H1 (cell line): ENCODE measurements around the gene MGLL. TPM values are rescaled to one million over a fixed set of nuclear protein-coding genes. Genes with fewer than 3 reads are reported as not detected.

Source experiments
- CTCF ChIA-PET: fragments of 300-600 bp; sonication (Branson Sonifier 250); formaldehyde crosslinking; loops from one replicate; lab custom pipeline; 2021; ENCODE audit not compliant: partially characterized antibody; lab: Charles Lee
- POLR2A ChIA-PET: fragments of 300-600 bp; sonication (Branson Sonifier 250); formaldehyde crosslinking; loops from one replicate; lab custom pipeline; 2021; ENCODE audit warnings: inconsistent platforms; ENCODE audit not compliant: partially characterized antibody; lab: Charles Lee
- DNase-seq, 2 experiments: peaks; one replicate each; pipeline versions ENCODE4 v3.0.0 to v3.0.0-alpha.2; 2010 to 2022; ENCODE audit warnings: low spot score in 2 of 2, low read depth in 1 of 2, mixed read lengths in 1 of 2
- FAIRE-seq: peaks from 2 replicates; lab custom pipeline; 2011; peaks lifted over from hg19 to GRCh38; lab: Jason Lieb, UNC
- H2AFZ ChIP-seq: 2 replicates; pipeline ENCODE4 v1.8.1; 2012; ENCODE audit warnings: low read length, inconsistent platforms
- H2AK5ac ChIP-seq: 2 replicates; pipeline ENCODE4 v1.6.1; 2013; ENCODE audit warnings: low read depth, low read length
- H2BK120ac ChIP-seq: replicated peaks from 2 replicates; pipeline ENCODE3; 2013; ENCODE audit warnings: low read depth, low read length, inconsistent platforms
- H2BK12ac ChIP-seq: 2 replicates; pipeline ENCODE4 v1.6.1; 2013; ENCODE audit warnings: low read depth, low read length
- H2BK15ac ChIP-seq: 2 replicates; pipeline ENCODE4 v1.6.1; 2013; ENCODE audit warnings: low read length
- H2BK20ac ChIP-seq: 2 replicates; pipeline ENCODE4 v1.6.1; 2013; ENCODE audit warnings: low read length
- H2BK5ac ChIP-seq: 2 replicates; pipeline ENCODE4 v1.6.1; 2013; ENCODE audit warnings: low read depth, low read length
- H3K14ac ChIP-seq: 2 replicates; pipeline ENCODE4 v1.6.1; 2013; ENCODE audit warnings: inconsistent platforms; ENCODE audit not compliant: insufficient read length
- H3K18ac ChIP-seq: 2 replicates; pipeline ENCODE4 v1.6.1; 2013; ENCODE audit warnings: low read length; ENCODE audit errors: extremely low read depth
- H3K23ac ChIP-seq: 2 replicates; pipeline ENCODE4 v1.6.1; 2013; ENCODE audit warnings: inconsistent platforms; ENCODE audit not compliant: insufficient read length
- H3K23me2 ChIP-seq: 2 replicates; pipeline ENCODE4 v1.6.1; 2013; ENCODE audit warnings: low read depth, low read length
- H3K27ac ChIP-seq: 2 replicates; pipeline ENCODE4 v1.6.1; 2011; ENCODE audit warnings: low read depth, low read length, inconsistent platforms
- H3K27me3 ChIP-seq, 4 experiments: replicated peaks in 1 of 4; 1 replicate in 1 of 4; 2 replicates in 3 of 4; pipeline versions ENCODE4 v1.6.1 to v1.8.1; 2011 to 2013; ENCODE audit warnings: low read length in 3 of 4, mild to moderate bottlenecking in 3 of 4, inconsistent platforms in 2 of 4, mixed read lengths in 2 of 4, moderate library complexity in 1 of 4; ENCODE audit not compliant: control insufficient read depth in 3 of 4, insufficient read depth in 3 of 4; ENCODE audit errors: extremely low read depth in 1 of 4
- H3K36me3 ChIP-seq, 4 experiments: 2 replicates each; pipeline versions ENCODE4 v1.6.1 to v1.8.1; 2011 to 2013; ENCODE audit warnings: mild to moderate bottlenecking in 4 of 4, low read length in 3 of 4, moderate library complexity in 2 of 4, control low read depth in 1 of 4, inconsistent platforms in 1 of 4; ENCODE audit not compliant: insufficient read depth in 4 of 4, control insufficient read depth in 2 of 4
- H3K4ac ChIP-seq: replicated peaks from 2 replicates; pipeline ENCODE3; 2013; ENCODE audit warnings: low read length, low read depth, mixed read lengths, inconsistent platforms; ENCODE audit not compliant: insufficient read length
- H3K4me1 ChIP-seq, 4 experiments: replicated peaks in 1 of 4; 1 replicate in 1 of 4; 2 replicates in 3 of 4; pipeline versions ENCODE4 v1.6.1 to v1.8.1; 2011 to 2013; ENCODE audit warnings: low read length in 3 of 4, inconsistent platforms in 2 of 4, mixed read lengths in 1 of 4; ENCODE audit not compliant: insufficient read depth in 4 of 4, control insufficient read depth in 3 of 4
- H3K4me2 ChIP-seq, 2 experiments: 2 replicates each; pipeline versions ENCODE4 v1.6.1 to v1.8.1; 2011 to 2013; ENCODE audit warnings: low read depth in 2 of 2, low read length in 2 of 2, control low read depth in 1 of 2, inconsistent platforms in 1 of 2, mild to moderate bottlenecking in 1 of 2; ENCODE audit not compliant: insufficient read depth in 1 of 2
- H3K4me3 ChIP-seq, 4 experiments: fragments of 200-600, 300-600 bp in 1 of 4; sonication (generic), shearing (Covaris generic), sonication (Bioruptor Twin) in 1 of 4; 2 replicates each; pipeline versions ENCODE4 v1.5.1 to v1.8.1; 2011 to 2016; ENCODE audit warnings: low read length in 4 of 4, low read depth in 3 of 4, control low read depth in 2 of 4, inconsistent platforms in 2 of 4, mild to moderate bottlenecking in 2 of 4, mixed read lengths in 1 of 4, moderate library complexity in 1 of 4; ENCODE audit not compliant: insufficient read depth in 2 of 4; ENCODE audit errors: extremely low read depth in 1 of 4
- H3K56ac ChIP-seq: replicated peaks from 2 replicates; pipeline ENCODE3; 2013; ENCODE audit warnings: low read depth, mild to moderate bottlenecking, mixed read lengths, low read length, inconsistent platforms; ENCODE audit not compliant: insufficient read length
- H3K79me1 ChIP-seq: 2 replicates; pipeline ENCODE4 v1.6.1; 2013; ENCODE audit warnings: low read depth, low read length, control low read depth
- H3K79me2 ChIP-seq, 2 experiments: 2 replicates each; pipeline versions ENCODE4 v1.6.1 to v1.8.1; 2012 to 2013; ENCODE audit warnings: low read length in 2 of 2, mild to moderate bottlenecking in 2 of 2, inconsistent platforms in 1 of 2; ENCODE audit not compliant: insufficient read depth in 2 of 2, control insufficient read depth in 1 of 2
- H3K9ac ChIP-seq, 4 experiments: replicated peaks in 1 of 4; 1 replicate in 1 of 4; 2 replicates in 3 of 4; pipeline versions ENCODE4 v1.6.1 to v1.8.1; 2011 to 2013; ENCODE audit warnings: low read depth in 3 of 4, low read length in 3 of 4, control low read depth in 2 of 4, mild to moderate bottlenecking in 2 of 4, moderate library complexity in 2 of 4, inconsistent platforms in 1 of 4; ENCODE audit errors: extremely low read depth in 1 of 4
- H3K9me3 ChIP-seq, 2 experiments: 2 replicates each; pipeline versions ENCODE4 v1.6.1 to v1.8.1; 2012 to 2013; ENCODE audit warnings: mild to moderate bottlenecking in 2 of 2, moderate library complexity in 2 of 2, control low read depth in 1 of 2, inconsistent platforms in 1 of 2, low read depth in 1 of 2, low read length in 1 of 2, mixed read lengths in 1 of 2; ENCODE audit not compliant: insufficient read depth in 2 of 2
- H4K20me1 ChIP-seq, 2 experiments: replicated peaks in 1 of 2; 2 replicates each; pipeline versions ENCODE3 to v1.8.1; 2011 to 2013; ENCODE audit warnings: inconsistent platforms in 2 of 2, low read length in 2 of 2, mild to moderate bottlenecking in 1 of 2; ENCODE audit not compliant: insufficient read depth in 2 of 2, control insufficient read depth in 1 of 2
- H4K5ac ChIP-seq: 2 replicates; pipeline ENCODE4 v1.6.1; 2013; ENCODE audit warnings: low read length, low read depth, mixed read lengths, inconsistent platforms; ENCODE audit not compliant: insufficient read length
- H4K8ac ChIP-seq: 2 replicates; pipeline ENCODE4 v1.8.0; 2013; ENCODE audit warnings: mild to moderate bottlenecking, moderate library complexity, low read length, inconsistent platforms; ENCODE audit not compliant: insufficient read depth; ENCODE audit errors: extremely low read depth
- H4K91ac ChIP-seq: replicated peaks from 2 replicates; pipeline ENCODE3; 2013; ENCODE audit warnings: low read length, mixed read lengths, inconsistent platforms; ENCODE audit not compliant: insufficient read length
- CBX5 ChIP-seq: fragments of 300-800, 300-1000 bp; sonication (generic); IDR thresholded peaks from 2 replicates; pipeline ENCODE4 v1.7.1; 2016; ENCODE audit warnings: antibody characterized with exemption, low read length, low read depth
- CEBPB ChIP-seq: IDR thresholded peaks from 2 replicates; pipeline ENCODE4 v1.6.1; 2012; ENCODE audit warnings: low read depth, low read length
- CHD1 ChIP-seq: IDR thresholded peaks from 2 replicates; pipeline ENCODE4 v1.6.1; 2012; ENCODE audit warnings: low read depth, low read length, improper control_type of control experiment
- KDM1A ChIP-seq: fragments of 200-600, 300-600 bp; sonication (generic); IDR thresholded peaks from 2 replicates; pipeline ENCODE4 v1.7.1; 2016; ENCODE audit warnings: mild to moderate bottlenecking, low read length, borderline replicate concordance
- KDM5A ChIP-seq: fragments of 200-600 bp; IDR thresholded peaks from 2 replicates; pipeline ENCODE4 v1.7.1; 2012; ENCODE audit warnings: mild to moderate bottlenecking, low read length, inconsistent platforms, mixed read lengths
- PHF8 ChIP-seq: fragments of 200-600 bp; sonication (generic); conservative IDR thresholded peaks from 2 replicates; pipeline ENCODE4 v1.7.1; 2012; ENCODE audit warnings: low read depth, mild to moderate bottlenecking, inconsistent platforms, low read length, moderate library complexity
- SIRT6 ChIP-seq: IDR thresholded peaks from one replicate; pipeline ENCODE4 v1.7.1; 2012; ENCODE audit warnings: low read length, inconsistent platforms
- SIX5 ChIP-seq: IDR thresholded peaks from 2 replicates; pipeline ENCODE4 v1.6.1; 2011; ENCODE audit warnings: mild to moderate bottlenecking, low read depth, low read length
- WGBS, 2 experiments: shearing (Covaris generic) in 1 of 2; methylation state at CpG; one replicate each; pipeline versions ENCODE4 v1.1.6 to v1.1.7; 2013 to 2015; ENCODE audit warnings: low lambda C conversion rate in 2 of 2, mixed read lengths in 2 of 2, inconsistent platforms in 1 of 2, low coverage in 1 of 2, missing lambda C conversion rate in 1 of 2; ENCODE audit not compliant: insufficient replicate concordance in 2 of 2, insufficient coverage in 1 of 2, insufficient read length in 1 of 2; ENCODE audit errors: extremely low coverage in 1 of 2, missing lambda C conversion rate in 1 of 2; 5-methylcytosine and 5-hydroxymethylcytosine counted together
- polyA plus RNA-seq, 7 experiments: library from polyadenylated mRNA; depleted of rRNA in 3 of 7; stranded (reverse) in 5 of 7; unstranded in 2 of 7; fragments of >200 nt in 5 of 7; fragments of 200-250 nt in 2 of 7; gene quantifications; 1 replicate in 5 of 7; 2 replicates in 1 of 7; 4 replicates in 1 of 7; pipeline versions ENCODE4 v1.2.1 to v1.2.3, GENCODE V29; 2011 to 2013; ENCODE audit warnings: missing spikeins in 2 of 7, mixed read lengths in 2 of 7
- total RNA-seq: library from RNA; stranded (reverse); fragmentation: NEBNext Ultra II Directional; extraction: Animal tissue kit (Norgen Biotek cat#: 25700); gene quantifications from 2 replicates; pipeline ENCODE4 v1.2.1, GENCODE V29; 2021

Gene MGLL
- total and polyA plus RNA-seq, 2 of the 8 experiments (the other 6 are each of a cell fraction or from before 2014, with no cell fraction given): 0.05 to 0.34 TPM

- no peak overlapping the region for H3K27ac ChIP-seq
- 89% methylated on average over 14 of the region's 14 CpGs; no CpG with 5 or more reads in 1 of the 2 experiments for WGBS, 2 experiments
- no peaks in the 10 kb centered on the region for H3K79me1 ChIP-seq
- H3K14ac ChIP-seq: no peak overlapping the region
- no peak overlapping the region for H3K4me2 ChIP-seq
- ChIA-PET POLR2A (interaction anchor here (1.4 kb wide), 1 partner anchor 28 kb away, joined by 3 read pairs; no protein-coding TSS in a partner anchor), CTCF (interaction anchor here (0.6 to 1.1 kb wide), 5 partner anchors 11 to 310 kb away, joined by 3 read pairs; no protein-coding TSS in a partner anchor)
- TF ChIP-seq KDM5A: no peak
- TF ChIP-seq SIRT6: no peak
- TF ChIP-seq KDM1A: no peak
- no peak for TF ChIP-seq CHD1
- TF ChIP-seq PHF8: no peak
- no peak for TF ChIP-seq CEBPB
- no peak for TF ChIP-seq CBX5
- no peak for TF ChIP-seq SIX5
- no peak overlapping the region for H4K8ac ChIP-seq
- DNase-seq (no peak), FAIRE-seq (no peak)
- H2BK15ac ChIP-seq: no peak overlapping the region
- H4K20me1 ChIP-seq: no peaks in the 10 kb centered on the region
- no peak overlapping the region for H2BK20ac ChIP-seq
- no peak overlapping the region for H4K5ac ChIP-seq
- no peak overlapping the region for H2BK120ac ChIP-seq
- H2AK5ac ChIP-seq: no peak overlapping the region
- no peak overlapping the region for H4K91ac ChIP-seq
- no peak overlapping the region for H2AFZ ChIP-seq
- no peaks in the 10 kb centered on the region for H3K79me2 ChIP-seq
- H3K9ac ChIP-seq: no peak overlapping the region
- no peak overlapping the region for H3K56ac ChIP-seq
- no peaks in the 10 kb centered on the region for H3K36me3 ChIP-seq
- no peaks in the 10 kb centered on the region for H3K23me2 ChIP-seq
- H3K4me1 ChIP-seq: peaks cover 0 to 9% (median 3%) of the 10 kb centered on the region in 4 experiments; a peak in 4 of 7 replicates
- H3K4me3 ChIP-seq: no peak overlapping the region
- H3K27me3 ChIP-seq: no peaks in the 10 kb centered on the region
- H3K4ac ChIP-seq: no peak overlapping the region
- no peak overlapping the region for H3K18ac ChIP-seq
- no peak overlapping the region for H2BK12ac ChIP-seq
- no peak overlapping the region for H2BK5ac ChIP-seq
- no peak overlapping the region for H3K23ac ChIP-seq
- no peaks in the 10 kb centered on the region for H3K9me3 ChIP-seq
Observed at GRCh38 chr3:127717357-127718244, 104.7 kb downstream of the MGLL start.
